Right renal cortex interstitium (tissue), 3 donors: Measurements from ENCODE around the gene CHRM4. TPM values are rescaled to one million over a fixed set of nuclear protein-coding genes. Genes with fewer than 3 reads are reported as not detected.

Experiments used
- polyA plus RNA-seq, 3 donors: library from polyadenylated mRNA; unstranded; fragments of 120-200 nt; gene quantifications; one replicate each; pipeline ENCODE4 v1.2.1, GENCODE V29; 2013; ENCODE audit not compliant: insufficient read length in 3 of 3

CHRM4 gene
- polyA plus RNA-seq, 3 donors: 0.08 to 0.21 (median 0.14) TPM

Other genes with a start within 250 kb of the CHRM4 start
- 10 to 100 TPM; 11.4 to 15.5 (median 13.2) TPM for gene CREB3L1, start 114.1 kb downstream of the CHRM4 start, polyA plus RNA-seq
- 10 to 100 TPM; 28.9 to 38.4 (median 31.1) TPM for gene DGKZ, start 44.3 kb downstream of the CHRM4 start, polyA plus RNA-seq
- gene MDK, start 10.1 kb downstream of the CHRM4 start, polyA plus RNA-seq: 100 to 1,000 TPM; 673 to 741 (median 725) TPM
- gene AMBRA1, start 202.2 kb upstream of the CHRM4 start, polyA plus RNA-seq: 10 to 100 TPM; 25.2 to 26.9 (median 25.3) TPM
- gene HARBI1, start 225.5 kb upstream of the CHRM4 start, polyA plus RNA-seq: 1 to 10 TPM; 4.6 to 5.0 (median 4.8) TPM
- 10 to 100 TPM; 47.0 to 66.6 (median 65.2) TPM for gene ATG13, start 225.8 kb upstream of the CHRM4 start, polyA plus RNA-seq